GM19397 (cell line): ENCODE measurements around the gene LIN7A.
"Not testable (repeated sequence)": the region's sequence is repeated elsewhere in the genome, so short reads cannot be mapped to it uniquely, and the experiment has no call there.

ENCODE experiments used
- ATAC-seq: cut with Tn5 transposase; IDR thresholded peaks from one replicate; pipeline ENCODE4 v1.9.1; 2021; ENCODE audit warnings: mild to moderate bottlenecking, moderate library complexity; ENCODE audit not compliant: unreplicated experiment

Gene LIN7A

DNA sequence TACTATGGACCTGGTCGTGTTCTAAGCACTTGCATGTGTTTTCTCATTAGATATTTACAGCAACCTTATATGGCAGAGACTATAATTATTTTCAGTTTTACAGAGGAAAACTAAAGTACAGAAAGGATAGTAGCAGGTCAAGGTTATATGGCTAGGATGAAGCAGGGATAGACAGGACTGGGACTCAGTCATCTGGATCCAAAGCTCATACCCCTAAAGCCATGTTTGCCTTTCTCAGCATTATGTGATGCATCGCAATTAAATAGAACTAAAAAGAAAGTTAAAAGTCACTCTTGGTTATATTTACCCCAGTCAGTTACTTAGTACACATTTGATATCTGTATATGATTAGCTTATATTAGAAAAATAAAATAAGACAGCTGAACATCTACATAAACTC lies 13.3 kb downstream of the LIN7A start:
- no peak for ATAC-seq

DNA sequence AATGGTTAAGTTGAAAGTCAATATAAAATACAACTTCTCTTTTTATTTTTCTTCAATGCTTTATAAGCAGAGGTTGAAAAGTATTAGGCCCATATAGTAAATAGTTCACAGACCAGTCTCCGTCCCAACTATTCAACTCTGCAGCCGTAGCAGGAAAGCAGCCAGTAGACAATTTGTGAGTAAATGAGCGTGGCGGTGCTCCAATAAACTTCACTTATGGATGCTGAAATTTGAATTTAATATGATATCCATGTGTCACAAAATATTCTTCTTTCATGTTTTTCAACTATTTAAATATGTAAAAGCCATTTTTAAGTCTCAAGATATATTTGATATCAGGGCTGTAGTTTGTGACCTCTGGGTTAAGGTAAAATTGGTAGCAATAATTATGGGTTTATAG lies 17.7 kb downstream of the LIN7A start:
- no peak for ATAC-seq

DNA sequence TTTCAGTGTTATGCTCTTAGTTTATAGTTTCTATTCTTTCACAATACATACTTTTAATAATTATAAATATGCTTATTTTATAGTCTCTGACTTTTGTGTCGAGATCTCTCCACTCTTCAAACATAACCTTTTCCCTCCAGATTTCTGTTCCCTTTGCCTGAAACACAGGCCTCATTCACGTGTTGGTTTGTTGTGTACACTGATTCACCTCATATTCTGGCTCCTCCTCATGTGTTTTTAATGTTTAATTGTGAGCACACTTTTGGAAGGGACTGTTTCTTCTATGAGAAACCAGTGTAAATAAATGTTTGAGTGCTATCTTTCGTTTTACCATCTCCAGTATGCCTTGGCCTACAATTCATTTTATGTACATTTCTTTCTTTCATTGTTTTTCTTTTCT lies 20.1 kb downstream of the LIN7A start:
- ATAC-seq = no peak

DNA sequence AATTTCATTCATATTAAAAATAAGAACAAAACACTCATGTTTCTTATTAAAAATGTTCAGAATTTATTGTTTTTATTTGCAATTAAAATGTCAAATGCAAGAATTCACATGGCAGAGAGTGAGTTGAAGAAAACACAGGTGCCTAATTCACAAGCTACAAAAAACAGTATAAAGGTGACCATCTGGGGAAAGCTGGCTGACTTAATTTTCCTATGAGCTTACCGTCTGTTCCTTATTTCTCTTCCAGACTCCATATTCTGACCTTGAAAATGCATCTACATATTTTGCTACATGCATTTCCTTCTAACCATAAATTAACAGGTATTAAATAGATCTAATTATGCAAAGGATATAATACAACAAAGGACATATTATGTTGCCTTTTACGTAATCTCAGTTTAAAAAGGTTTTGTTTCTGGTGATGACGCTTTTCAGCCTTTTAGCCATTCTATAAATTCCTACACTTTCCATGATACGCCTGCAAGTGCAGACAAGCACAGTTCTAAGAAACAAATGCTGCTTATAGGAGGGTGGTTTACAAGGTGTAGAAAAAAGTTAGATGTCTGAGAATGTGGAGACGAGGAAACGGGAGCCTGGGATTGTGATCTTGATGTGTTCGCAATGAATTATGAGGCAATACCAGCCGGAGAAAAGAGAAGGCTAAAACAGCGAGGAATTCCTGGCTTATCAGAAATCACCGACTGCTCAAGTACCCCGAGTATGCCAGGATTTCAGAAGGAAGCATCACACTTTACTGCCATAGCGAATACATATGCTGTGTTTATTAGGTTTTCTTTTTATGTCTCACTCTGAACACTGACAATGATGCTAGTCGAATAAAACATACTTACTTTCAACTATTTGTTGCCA lies 24.6 kb downstream of the LIN7A start:
- no peak for ATAC-seq

DNA sequence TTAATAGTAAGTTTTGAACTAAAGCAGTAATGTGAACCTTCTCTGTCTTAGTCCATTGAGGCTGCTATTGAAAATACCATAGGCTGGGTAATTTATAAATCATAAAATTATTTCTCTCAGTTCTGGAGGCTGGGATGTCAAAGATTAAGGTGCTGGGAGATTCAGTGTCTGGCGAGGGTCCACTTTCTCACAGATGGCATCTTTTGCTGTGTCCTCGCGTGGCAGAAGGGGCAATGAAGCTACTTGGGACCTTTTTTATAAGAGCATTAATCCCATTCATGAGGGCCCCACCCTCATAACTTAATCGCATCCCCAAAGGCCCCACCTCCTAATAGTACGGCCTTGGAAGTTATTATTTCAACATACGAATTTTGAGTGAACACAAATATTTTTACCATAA lies 28.4 kb downstream of the LIN7A start:
- ATAC-seq = no peak

GRCh38 chr12:80902711-80903110 lies 35.0 kb downstream of the LIN7A start:
- ATAC-seq = no peak

DNA sequence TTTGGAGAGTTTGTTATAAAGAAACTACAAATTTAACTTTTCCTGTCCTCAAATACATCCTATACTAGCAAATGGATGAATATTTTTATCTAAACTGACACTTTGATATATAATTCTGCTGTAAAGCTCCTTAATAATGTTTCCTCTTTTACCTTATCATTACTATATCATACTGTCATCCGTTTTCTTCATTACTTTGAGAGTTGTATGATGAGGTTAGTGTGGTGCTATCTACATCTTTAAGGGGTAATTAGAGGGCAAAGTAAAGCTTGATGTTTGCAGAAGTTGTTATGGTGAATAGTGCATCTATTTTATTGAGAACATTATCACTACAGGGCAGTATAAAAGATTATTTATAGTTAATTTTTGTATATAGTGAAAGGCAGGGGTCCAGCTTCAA lies 36.1 kb downstream of the LIN7A start:
- no peak for ATAC-seq

GRCh38 chr12:80895240-80895639 lies 42.5 kb downstream of the LIN7A start:
- ATAC-seq = no peak

- ATAC-seq = no peak
Observed at GRCh38 chr12:80894179-80894578, 43.6 kb downstream of the LIN7A start.

GRCh38 chr12:80892597-80893445 lies 44.9 kb downstream of the LIN7A start:
- no peak for ATAC-seq

- ATAC-seq = no peak
Observed at GRCh38 chr12:80884651-80885050, 53.1 kb downstream of the LIN7A start.

- no peak for ATAC-seq
Observed at GRCh38 chr12:80881106-80881505, 56.6 kb downstream of the LIN7A start.

DNA sequence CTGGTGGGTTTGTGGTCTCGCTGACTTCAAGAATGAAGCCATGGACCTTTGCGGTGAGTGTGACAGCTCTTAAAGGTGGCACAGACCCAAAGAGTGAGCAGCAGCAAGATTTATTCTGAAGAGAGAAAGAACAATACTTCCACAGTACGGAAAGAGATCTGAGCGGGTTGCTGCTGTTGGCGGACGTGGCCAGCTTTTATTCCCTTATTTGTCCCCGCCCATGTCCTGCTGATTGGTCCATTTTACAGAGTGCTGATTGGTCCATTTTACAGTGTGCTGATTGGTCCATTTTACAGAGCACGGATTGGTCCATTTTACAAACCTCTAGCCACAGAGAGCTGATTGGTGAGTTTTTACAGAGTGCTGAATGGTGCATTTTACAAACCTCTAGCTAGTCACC lies 59.3 kb downstream of the LIN7A start:
- not testable (repeated sequence) for ATAC-seq

DNA sequence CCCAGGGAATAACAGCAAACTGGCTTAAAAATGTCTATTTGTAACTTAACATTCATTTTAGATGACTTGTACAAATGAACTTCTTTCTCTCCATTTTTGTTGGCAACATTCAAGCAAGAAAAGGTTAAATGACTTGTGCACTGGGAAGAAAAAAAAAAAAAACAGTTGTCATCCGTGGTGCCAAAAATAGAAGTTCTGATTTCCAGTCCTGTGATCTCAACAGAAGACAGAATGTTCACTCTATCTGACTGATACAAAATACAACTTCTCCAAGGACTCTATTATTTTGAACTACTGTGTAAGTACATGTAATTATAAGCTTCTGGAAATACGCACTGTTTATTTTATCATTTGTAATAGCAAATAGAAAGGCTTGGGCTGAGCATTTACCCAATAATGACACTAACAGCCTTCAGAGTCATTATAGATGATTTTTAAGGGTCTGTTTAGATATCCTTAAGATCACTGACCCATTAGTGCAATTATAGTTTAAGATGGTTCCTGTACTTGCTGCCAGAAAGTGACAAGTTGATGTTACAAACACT lies 59.9 kb downstream of the LIN7A start:
- no peak for ATAC-seq

DNA sequence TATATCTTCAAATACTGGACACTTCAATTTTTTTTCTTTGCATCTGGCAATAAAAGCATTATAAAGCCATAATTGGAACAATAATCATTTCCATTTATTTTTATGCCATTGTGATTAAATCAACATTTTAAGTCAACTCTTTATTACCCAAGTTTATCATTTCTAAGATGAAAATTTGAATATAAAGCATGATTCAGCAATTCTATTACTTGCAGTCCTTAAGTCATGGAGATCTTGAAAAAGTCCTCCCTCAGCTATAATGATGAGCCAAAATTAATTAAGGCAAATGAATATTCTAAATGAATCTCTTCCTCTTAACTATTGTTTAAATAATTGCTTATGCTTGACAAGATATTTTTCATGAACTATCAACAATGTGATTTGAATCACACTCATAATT lies 65.7 kb downstream of the LIN7A start:
- ATAC-seq = no peak

DNA sequence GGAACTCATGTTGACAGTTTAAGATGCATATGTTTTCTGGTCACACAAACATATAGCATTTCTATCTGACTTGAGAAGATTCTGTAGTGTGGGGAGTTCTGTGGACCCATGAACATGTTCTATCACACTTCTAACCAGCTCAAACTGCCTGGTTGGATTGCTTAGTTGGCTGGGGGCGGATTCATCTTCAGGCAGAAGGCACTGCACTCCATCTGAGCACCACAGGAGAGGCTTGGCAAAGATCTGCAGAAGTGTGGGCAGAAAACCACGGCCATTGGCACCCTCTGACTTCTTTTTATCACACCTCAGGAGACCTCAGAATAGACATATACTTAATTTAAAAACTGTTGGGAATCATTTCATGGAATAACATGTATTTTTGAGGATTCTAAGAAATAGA lies 68.5 kb downstream of the LIN7A start:
- no peak for ATAC-seq

DNA sequence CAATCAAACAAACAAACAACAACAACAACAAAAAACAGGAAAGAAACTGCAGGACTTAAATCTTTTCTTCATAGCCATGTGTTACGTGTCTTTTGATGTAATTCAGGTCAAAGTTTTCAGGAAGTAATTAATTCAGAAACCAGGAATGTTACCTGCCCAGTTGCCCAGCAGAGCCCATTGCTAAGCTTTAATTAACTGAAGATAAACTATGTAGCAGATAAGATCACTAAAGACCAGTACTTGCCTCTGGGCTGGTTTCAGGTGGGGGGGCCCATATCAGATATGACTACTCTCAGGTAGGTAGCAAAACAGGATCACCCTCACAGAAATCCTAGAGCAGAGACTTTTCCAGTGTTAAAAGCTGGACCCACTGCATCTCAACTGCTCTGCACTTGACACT lies 69.2 kb downstream of the LIN7A start:
- no peak for ATAC-seq

DNA sequence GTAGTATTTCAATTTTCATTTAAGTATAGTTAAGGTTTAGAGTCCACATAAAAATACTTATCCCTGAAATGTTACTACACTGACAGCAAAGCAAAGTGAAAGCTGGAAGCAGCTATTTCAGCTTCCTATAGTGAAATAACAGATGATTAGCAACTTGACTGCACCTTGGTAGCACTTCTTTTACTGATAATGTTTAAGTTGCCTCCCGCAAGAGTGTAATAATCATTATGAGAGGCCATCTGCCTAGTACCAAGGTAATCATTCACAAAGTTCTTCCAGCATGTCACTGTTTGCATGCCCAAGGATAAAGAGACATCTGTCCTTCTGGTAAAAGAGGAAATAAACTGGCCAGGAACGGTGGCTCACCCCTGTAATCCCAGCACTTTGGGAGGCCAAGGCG lies 69.8 kb downstream of the LIN7A start:
- no peak for ATAC-seq

DNA sequence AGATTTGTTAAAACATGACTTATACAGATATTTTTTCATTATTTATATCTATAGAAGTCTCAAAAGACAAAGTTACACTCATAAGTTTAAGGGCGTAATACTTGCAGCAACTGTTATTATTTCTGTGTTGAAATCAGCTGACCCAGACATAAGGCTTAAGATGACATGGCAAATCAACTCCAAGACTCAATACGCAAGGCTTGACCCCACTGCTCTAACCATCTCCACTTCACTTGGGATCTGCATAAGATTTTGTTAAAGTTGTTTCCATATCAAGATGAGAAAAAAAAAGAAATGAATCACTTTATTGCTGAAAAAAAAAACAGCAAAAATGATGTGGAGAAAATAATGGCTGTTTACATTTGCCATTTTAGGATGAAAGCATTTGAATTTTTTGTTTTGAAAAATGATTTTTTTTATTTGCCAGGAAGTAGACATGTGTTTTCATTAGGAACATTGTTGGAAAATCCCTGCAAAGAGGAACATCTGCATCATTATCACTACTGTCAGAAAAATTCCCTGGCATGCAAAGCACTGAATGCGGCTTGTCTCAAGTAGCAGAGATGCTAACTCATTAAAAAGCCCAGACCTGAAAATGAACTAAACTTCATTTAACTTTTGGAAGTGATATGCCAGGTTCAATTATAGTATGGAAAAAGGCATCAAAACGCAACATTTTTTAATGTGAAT lies 73.5 kb downstream of the LIN7A start:
- ATAC-seq = no peak

DNA sequence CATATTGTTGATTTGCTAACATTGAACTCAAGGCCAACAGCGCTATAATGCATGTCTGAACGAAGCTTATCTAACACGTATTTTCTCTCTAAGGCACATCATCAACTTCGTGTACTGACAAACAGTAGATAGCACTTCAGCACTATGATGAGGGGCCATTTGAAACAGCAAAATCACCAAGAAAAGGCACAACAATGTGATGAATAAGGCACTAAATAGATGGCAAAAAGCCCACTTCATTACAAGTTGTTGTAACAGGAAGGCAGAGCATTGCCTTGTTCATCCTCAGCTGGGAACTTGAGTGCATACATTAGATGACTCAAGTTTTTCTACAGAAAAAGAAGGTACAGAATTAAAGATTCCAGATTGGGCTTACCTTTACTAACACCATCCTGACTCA lies 75.2 kb downstream of the LIN7A start:
- no peak for ATAC-seq

GRCh38 chr12:80861641-80862378 lies 75.9 kb downstream of the LIN7A start:
- ATAC-seq = no peak
